NB4 (cell line): ENCODE measurements around the gene DMWD.

ENCODE experiments used
- CTCF ChIP-seq: IDR thresholded peaks from one replicate; pipeline ENCODE4 v1.5.1; 2012; ENCODE audit warnings: low read depth, low read length
- POLR2A ChIP-seq: IDR thresholded peaks from 2 replicates; pipeline ENCODE4 v1.6.1; 2011; ENCODE audit warnings: mild to moderate bottlenecking; ENCODE audit not compliant: insufficient read length; ENCODE audit errors: extremely low read depth

- TF ChIP-seq POLR2A, result no peak
- no peak for TF ChIP-seq CTCF
Observed at GRCh38 chr19:45804959-45805230, 12.2 kb upstream of the DMWD start.
